Measurements from ENCODE around the gene DOCK7. TPM values are rescaled to one million over a fixed set of nuclear protein-coding genes. Genes with fewer than 3 reads are reported as not detected.

The DOCK7 gene
- total and polyA plus RNA-seq, 8 donors, result 4.7 to 118 (median 32.4) TPM

DNA sequence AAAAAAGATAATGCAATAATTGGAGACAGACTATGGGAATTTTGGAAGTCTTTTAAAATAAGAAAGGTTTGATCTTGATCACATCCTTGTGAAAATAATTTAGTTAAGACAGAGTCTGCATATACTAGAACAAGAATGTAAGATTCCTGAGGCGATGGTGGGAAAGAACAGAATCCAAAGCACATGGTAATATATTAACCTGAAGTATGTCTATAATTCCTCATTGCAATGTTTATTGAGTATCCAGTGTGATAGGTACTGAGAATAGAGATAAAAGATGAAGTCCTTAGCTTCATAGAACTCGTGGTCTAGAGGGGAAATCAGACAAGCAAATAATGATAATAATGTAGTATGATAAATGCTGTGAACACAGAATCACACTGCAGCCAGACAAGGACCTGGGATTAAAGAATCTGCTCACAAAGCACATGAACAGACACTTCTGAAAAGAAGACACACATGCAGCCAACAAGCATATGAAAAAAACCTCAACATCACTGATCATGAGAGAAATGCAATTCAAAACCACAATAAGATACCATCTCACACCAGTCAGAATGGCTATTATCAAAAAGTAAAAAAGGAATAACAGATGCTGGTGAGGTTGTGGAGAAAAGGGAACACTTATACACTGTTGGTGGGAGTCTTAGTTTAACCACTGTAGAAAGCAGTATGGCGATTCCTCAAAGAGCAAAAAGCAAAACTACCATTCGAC is 97.8 kb downstream of the DOCK7 start:
- Histone ChIP-seq H3K4me3 (no peak overlapping the region), H3K27me3 (no peaks in the 10 kb centered on the region), H3K4me1 (peaks cover 0 to 6% (median 2%) of the 10 kb centered on the region in 4 donors), H3K27ac (no peak overlapping the region), H3K9me3 (no peaks in the 10 kb centered on the region), H3K36me3 (peaks cover 0 to 15% (median 5%) of the 10 kb centered on the region in 4 donors)
- TF ChIP-seq EP300 (IDR thresholded peaks at IDR 0.05) (no peak), POLR2AphosphoS5 (IDR thresholded peaks at IDR 0.05) (no peak), POLR2A (IDR thresholded peaks at IDR 0.05) (no peak)
- TF ChIP-seq, protein P1, sequence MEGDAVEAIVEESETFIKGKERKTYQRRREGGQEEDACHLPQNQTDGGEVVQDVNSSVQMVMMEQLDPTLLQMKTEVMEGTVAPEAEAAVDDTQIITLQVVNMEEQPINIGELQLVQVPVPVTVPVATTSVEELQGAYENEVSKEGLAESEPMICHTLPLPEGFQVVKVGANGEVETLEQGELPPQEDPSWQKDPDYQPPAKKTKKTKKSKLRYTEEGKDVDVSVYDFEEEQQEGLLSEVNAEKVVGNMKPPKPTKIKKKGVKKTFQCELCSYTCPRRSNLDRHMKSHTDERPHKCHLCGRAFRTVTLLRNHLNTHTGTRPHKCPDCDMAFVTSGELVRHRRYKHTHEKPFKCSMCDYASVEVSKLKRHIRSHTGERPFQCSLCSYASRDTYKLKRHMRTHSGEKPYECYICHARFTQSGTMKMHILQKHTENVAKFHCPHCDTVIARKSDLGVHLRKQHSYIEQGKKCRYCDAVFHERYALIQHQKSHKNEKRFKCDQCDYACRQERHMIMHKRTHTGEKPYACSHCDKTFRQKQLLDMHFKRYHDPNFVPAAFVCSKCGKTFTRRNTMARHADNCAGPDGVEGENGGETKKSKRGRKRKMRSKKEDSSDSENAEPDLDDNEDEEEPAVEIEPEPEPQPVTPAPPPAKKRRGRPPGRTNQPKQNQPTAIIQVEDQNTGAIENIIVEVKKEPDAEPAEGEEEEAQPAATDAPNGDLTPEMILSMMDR (IDR thresholded peaks at IDR 0.05), result no peak
- intact Hi-C loops (cut with DNase I; ENCODE audit: low total_unique reads), result no loop called here
- DNase-seq, result no peak
- 67 to 77% (median 73%) methylated on average over 4 of the region's 4 CpGs for WGBS, 5 donors

DNA sequence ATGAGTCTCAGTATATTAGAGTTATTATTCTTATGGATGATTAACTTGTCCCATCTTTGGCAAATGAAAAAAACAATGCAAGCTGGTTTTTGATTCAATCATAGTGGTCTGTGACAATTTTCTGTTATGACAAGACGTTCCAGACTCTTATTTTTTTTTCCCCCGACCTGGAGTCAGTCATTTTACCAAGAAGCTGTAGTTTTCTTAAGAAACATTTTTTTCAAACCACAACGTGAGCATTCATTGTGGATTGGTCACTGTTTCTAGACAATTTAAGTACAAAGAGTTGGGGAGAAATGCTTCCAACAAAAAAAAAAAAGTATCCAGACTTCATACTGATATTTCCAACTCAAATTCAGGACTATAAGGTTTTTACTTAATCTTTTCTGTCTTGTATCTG is 98.9 kb downstream of the DOCK7 start:
- no peaks in the 10 kb centered on the region for H3K27me3 ChIP-seq
- intact Hi-C loops (cut with DNase I; ENCODE audit: low total_unique reads), result no loop called here
- H3K36me3 ChIP-seq, result peaks cover 0 to 23% (median 11%) of the 10 kb centered on the region in 4 donors
- H3K9me3 ChIP-seq, result no peaks in the 10 kb centered on the region
- H3K4me3 ChIP-seq, result no peak overlapping the region
- H3K4me1 ChIP-seq, result peaks cover 0 to 3% (median 2%) of the 10 kb centered on the region in 4 donors
- 81 to 91% (median 87%) methylated on average over 3 of the region's 3 CpGs for WGBS, 5 donors
- no peak for DNase-seq
- H3K27ac ChIP-seq, result no peak overlapping the region
- no peak for TF ChIP-seq POLR2AphosphoS5 (IDR thresholded peaks at IDR 0.05)
- no peak for TF ChIP-seq POLR2A (IDR thresholded peaks at IDR 0.05)
- no peak for TF ChIP-seq EP300 (IDR thresholded peaks at IDR 0.05)
- TF ChIP-seq, protein P1 (IDR thresholded peaks at IDR 0.05), result no peak

DNA sequence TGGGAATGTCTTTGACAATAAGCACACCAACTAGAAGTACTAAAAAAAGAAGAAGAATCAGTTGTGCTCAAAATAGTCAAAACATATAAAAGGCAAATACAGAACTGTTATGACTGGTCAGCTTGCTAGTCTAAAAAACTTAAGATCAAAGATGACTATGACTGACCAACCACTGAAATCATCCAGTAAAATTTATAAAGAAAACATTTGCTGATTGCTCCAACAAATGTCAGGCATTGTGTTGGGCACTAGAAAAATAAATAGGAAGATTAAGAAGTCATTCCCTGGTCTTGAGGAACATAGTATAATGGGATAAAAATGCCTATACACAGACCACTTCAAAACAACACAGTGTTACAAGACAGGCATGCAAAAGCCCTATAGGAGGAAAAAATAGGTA is 100.2 kb downstream of the DOCK7 start:
- H3K9me3 ChIP-seq, result no peaks in the 10 kb centered on the region
- TF ChIP-seq EP300 (IDR thresholded peaks at IDR 0.05), result no peak
- TF ChIP-seq, protein P1 (IDR thresholded peaks at IDR 0.05), result no peak

DNA sequence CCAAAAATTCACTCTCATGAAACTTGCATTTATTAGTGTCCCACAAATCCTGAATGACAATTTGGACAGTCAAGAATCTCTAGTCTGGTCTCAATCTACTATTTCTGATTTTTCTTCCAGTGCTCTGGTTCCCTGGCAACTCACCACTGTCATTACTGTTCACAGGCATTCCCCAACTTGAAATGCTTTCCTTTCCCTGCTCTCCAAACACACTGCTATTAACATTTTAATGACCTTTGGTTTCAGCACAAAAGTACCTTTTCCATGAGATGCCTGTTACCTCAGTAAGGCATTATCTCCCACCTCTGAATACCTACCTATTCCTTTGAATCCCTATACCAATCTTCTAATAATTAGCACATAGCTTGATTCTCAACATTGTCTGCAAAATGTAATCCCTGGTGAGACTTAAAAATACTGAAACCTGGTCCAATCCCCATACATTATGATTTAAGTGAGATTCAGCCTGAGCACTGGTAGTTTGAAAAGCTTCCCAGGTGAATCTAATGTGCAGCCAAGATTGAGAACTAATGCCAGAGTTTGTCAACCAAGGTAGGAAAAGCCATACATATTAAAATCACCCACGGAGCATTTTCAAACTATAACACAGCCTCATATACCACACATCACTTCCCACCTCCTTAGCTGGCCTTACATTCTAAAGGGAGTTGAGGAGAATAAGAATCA is 102.6 kb downstream of the DOCK7 start:
- H3K27ac ChIP-seq, result no peak overlapping the region
- H3K9me3 ChIP-seq, result no peaks in the 10 kb centered on the region
- no peak for DNase-seq
- TF ChIP-seq POLR2AphosphoS5 (IDR thresholded peaks at IDR 0.05) (no peak), EP300 (IDR thresholded peaks at IDR 0.05) (no peak), POLR2A (IDR thresholded peaks at IDR 0.05) (no peak)
- TF ChIP-seq, protein P1 (IDR thresholded peaks at IDR 0.05), result no peak
- no peak overlapping the region for H3K4me3 ChIP-seq
- WGBS, 5 donors, result 45 to 62% (median 54%) methylated on average over 1 of the region's 1 CpG
- H3K27me3 ChIP-seq, result no peaks in the 10 kb centered on the region
- H3K36me3 ChIP-seq, result peaks cover 0 to 28% (median 22%) of the 10 kb centered on the region in 4 donors
- intact Hi-C loops (cut with DNase I; ENCODE audit: low total_unique reads), result no loop called here
- no peaks in the 10 kb centered on the region for H3K4me1 ChIP-seq

More for the DNA sequence above, 100.2 kb downstream of the DOCK7 start:
- Histone ChIP-seq H3K36me3 (peaks cover 0 to 23% (median 14%) of the 10 kb centered on the region in 4 donors), H3K4me3 (no peak overlapping the region), H3K27ac (no peak overlapping the region), H3K4me1 (no peaks in the 10 kb centered on the region), H3K27me3 (no peaks in the 10 kb centered on the region)
- intact Hi-C loops (cut with DNase I; ENCODE audit: low total_unique reads), result no loop called here
- no peak for DNase-seq

Data from stomach (tissue), 9 donors.